H1 (cell line): ENCODE measurements around the gene SLC2A11.

Experiments
- CTCF ChIP-seq, 3 experiments: IDR thresholded peaks; 1 replicate in 2 of 3; 2 replicates in 1 of 3; pipeline versions ENCODE4 v1.5.1 to v1.6.1; 2011; ENCODE audit warnings: low read length in 3 of 3, mild to moderate bottlenecking in 3 of 3, inconsistent platforms in 2 of 3, low read depth in 1 of 3, moderate library complexity in 1 of 3; ENCODE audit not compliant: insufficient read depth in 1 of 3; ENCODE audit errors: control extremely low read depth in 1 of 3
- EGR1 ChIP-seq: IDR thresholded peaks from 2 replicates; pipeline ENCODE4 v1.6.1; 2011; ENCODE audit warnings: low read depth, low read length, borderline replicate concordance
- EZH2 ChIP-seq: fragments of 200-600 bp; sonication (generic); IDR thresholded peaks from 2 replicates; pipeline ENCODE4 v1.7.1; 2012; ENCODE audit warnings: low read depth, mild to moderate bottlenecking, moderate library complexity, low read length, inconsistent platforms; ENCODE audit not compliant: severe bottlenecking
- GTF2F1 ChIP-seq: IDR thresholded peaks from 2 replicates; pipeline ENCODE4 v1.6.1; 2012; ENCODE audit warnings: low read depth, low read length, improper control_type of control experiment, borderline replicate concordance
- PHF8 ChIP-seq: fragments of 200-600 bp; sonication (generic); conservative IDR thresholded peaks from 2 replicates; pipeline ENCODE4 v1.7.1; 2012; ENCODE audit warnings: low read depth, mild to moderate bottlenecking, inconsistent platforms, low read length, moderate library complexity
- POLR2A ChIP-seq, 2 experiments: IDR thresholded peaks; 1 replicate in 1 of 2; 2 replicates in 1 of 2; pipeline ENCODE4 v1.6.1; 2011; ENCODE audit warnings: low read depth in 2 of 2, low read length in 2 of 2, mild to moderate bottlenecking in 2 of 2; ENCODE audit errors: control extremely low read depth in 1 of 2
- TCF12 ChIP-seq: IDR thresholded peaks from 2 replicates; pipeline ENCODE4 v1.6.1; 2011; ENCODE audit warnings: low read depth, mild to moderate bottlenecking, low read length
- USF2 ChIP-seq: IDR thresholded peaks from 2 replicates; pipeline ENCODE4 v1.6.1; 2011; ENCODE audit warnings: low read length, improper control_type of control experiment

- TF ChIP-seq POLR2A (IDR thresholded peaks at IDR 0.05; ENCODE audit: control extremely low read depth in 1 of 2, low read depth in 2 of 2, low read length in 2 of 2): no peak; a peak in 1 of 3 replicates
- TF ChIP-seq EZH2: no peak
- no peak for TF ChIP-seq TCF12
- TF ChIP-seq CTCF (IDR thresholded peaks at IDR 0.05; ENCODE audit: control extremely low read depth in 1 of 3, insufficient read depth in 1 of 3, low read depth in 1 of 3, low read length in 3 of 3): no peak
- peak; percentile 56; the same call in 1 of the 2 replicates for TF ChIP-seq EGR1
- peak; percentile 53; the same call in 1 of the 2 replicates for TF ChIP-seq PHF8
- TF ChIP-seq USF2: peak; percentile 76
- TF ChIP-seq GTF2F1: no peak
Observed at GRCh38 chr22:23838681-23839468, 18.8 kb upstream of the SLC2A11 start, which contains the start of gene DERL3.
